ENCODE data around the gene SYT8.

SYT8 gene

DNA sequence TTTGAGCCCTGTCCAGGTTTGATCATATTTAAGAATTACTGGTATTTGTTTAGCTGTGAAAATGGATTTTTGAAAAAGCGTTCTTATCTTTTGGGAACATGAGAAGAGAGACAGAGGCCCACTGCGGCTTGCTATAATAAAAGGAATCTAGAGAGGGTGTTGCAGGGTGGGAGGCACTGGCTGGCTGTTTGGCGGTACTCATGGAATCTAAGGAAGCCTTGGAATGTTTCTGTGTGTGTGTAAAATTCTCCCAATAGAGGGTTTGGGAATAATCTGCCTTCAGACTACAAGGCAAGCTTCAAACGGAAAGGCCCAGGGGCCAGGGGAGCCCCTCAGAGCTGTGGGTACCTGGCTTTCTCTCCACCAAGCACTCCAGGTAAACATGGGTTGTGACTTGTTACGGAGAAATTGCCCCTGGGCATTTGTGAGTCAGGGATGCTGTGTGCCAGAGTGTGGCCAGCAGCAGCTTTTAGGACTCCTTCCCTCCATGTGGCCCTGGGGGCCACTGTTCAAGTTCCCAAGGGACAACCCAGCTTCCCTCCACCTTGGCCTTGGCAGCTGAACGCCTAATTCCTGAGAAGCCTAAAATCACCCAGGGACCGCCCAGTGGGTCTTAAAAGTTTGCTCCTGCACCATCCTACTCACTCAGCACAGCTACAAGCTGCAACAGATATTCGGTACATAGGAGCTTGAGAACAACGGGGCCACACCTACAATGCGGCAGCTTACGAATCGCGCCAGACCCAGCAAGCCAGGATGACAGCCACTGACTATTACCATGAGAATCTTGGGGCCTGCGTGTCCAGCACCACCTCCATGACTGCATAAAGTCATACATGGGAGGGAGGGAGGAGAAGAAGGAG lies 14.1 kb upstream of the SYT8 start:
- TF ChIP-seq, protein P1, sequence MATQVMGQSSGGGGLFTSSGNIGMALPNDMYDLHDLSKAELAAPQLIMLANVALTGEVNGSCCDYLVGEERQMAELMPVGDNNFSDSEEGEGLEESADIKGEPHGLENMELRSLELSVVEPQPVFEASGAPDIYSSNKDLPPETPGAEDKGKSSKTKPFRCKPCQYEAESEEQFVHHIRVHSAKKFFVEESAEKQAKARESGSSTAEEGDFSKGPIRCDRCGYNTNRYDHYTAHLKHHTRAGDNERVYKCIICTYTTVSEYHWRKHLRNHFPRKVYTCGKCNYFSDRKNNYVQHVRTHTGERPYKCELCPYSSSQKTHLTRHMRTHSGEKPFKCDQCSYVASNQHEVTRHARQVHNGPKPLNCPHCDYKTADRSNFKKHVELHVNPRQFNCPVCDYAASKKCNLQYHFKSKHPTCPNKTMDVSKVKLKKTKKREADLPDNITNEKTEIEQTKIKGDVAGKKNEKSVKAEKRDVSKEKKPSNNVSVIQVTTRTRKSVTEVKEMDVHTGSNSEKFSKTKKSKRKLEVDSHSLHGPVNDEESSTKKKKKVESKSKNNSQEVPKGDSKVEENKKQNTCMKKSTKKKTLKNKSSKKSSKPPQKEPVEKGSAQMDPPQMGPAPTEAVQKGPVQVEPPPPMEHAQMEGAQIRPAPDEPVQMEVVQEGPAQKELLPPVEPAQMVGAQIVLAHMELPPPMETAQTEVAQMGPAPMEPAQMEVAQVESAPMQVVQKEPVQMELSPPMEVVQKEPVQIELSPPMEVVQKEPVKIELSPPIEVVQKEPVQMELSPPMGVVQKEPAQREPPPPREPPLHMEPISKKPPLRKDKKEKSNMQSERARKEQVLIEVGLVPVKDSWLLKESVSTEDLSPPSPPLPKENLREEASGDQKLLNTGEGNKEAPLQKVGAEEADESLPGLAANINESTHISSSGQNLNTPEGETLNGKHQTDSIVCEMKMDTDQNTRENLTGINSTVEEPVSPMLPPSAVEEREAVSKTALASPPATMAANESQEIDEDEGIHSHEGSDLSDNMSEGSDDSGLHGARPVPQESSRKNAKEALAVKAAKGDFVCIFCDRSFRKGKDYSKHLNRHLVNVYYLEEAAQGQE (IDR thresholded peaks at IDR 0.05; ENCODE audit: insufficient replicate concordance, low read depth) = no peak
- no peak for TF ChIP-seq GABPA (IDR thresholded peaks at IDR 0.05; ENCODE audit: low read depth)
- no peak for DNase-seq (ENCODE audit: low read depth in 1 of 2, low spot score in 1 of 2)
- Histone ChIP-seq H3K27ac (replicated peaks) (no peak overlapping the region), H3K27me3 (ENCODE audit: insufficient read depth, poor library complexity, severe bottlenecking) (no peaks in the 10 kb centered on the region), H3K4me3 (replicated peaks; ENCODE audit: insufficient read depth, low read length) (no peak overlapping the region)

DNA sequence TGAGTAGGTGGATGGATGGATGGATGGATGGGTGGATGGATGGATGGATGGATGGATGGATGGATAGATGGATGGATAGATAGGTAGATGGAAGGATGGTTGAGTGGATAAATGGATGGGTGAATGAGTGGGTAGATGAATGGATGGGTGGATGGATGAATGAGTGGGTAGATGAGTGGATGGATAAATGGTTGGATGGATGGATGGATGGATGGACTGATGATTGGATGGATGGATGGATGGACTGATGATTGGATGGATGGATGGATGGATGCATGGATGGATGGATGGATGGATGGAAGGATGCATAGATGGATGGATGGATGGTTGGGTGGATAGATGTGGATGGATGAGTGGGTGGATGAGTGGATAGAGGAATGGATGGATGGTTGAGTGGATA lies 13.2 kb upstream of the SYT8 start:
- H3K27ac ChIP-seq (replicated peaks) = no peak overlapping the region
- no peak for TF ChIP-seq POLR2AphosphoS5 (IDR thresholded peaks at IDR 0.05; ENCODE audit: low read depth)
- TF ChIP-seq, protein P2, sequence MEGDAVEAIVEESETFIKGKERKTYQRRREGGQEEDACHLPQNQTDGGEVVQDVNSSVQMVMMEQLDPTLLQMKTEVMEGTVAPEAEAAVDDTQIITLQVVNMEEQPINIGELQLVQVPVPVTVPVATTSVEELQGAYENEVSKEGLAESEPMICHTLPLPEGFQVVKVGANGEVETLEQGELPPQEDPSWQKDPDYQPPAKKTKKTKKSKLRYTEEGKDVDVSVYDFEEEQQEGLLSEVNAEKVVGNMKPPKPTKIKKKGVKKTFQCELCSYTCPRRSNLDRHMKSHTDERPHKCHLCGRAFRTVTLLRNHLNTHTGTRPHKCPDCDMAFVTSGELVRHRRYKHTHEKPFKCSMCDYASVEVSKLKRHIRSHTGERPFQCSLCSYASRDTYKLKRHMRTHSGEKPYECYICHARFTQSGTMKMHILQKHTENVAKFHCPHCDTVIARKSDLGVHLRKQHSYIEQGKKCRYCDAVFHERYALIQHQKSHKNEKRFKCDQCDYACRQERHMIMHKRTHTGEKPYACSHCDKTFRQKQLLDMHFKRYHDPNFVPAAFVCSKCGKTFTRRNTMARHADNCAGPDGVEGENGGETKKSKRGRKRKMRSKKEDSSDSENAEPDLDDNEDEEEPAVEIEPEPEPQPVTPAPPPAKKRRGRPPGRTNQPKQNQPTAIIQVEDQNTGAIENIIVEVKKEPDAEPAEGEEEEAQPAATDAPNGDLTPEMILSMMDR (IDR thresholded peaks at IDR 0.05; ENCODE audit: insufficient read depth, low read length) = no peak
- TF ChIP-seq GABPA (IDR thresholded peaks at IDR 0.05; ENCODE audit: low read depth) = no peak
- no peaks in the 10 kb centered on the region for H3K27me3 ChIP-seq (ENCODE audit: insufficient read depth, poor library complexity, severe bottlenecking)

DNA sequence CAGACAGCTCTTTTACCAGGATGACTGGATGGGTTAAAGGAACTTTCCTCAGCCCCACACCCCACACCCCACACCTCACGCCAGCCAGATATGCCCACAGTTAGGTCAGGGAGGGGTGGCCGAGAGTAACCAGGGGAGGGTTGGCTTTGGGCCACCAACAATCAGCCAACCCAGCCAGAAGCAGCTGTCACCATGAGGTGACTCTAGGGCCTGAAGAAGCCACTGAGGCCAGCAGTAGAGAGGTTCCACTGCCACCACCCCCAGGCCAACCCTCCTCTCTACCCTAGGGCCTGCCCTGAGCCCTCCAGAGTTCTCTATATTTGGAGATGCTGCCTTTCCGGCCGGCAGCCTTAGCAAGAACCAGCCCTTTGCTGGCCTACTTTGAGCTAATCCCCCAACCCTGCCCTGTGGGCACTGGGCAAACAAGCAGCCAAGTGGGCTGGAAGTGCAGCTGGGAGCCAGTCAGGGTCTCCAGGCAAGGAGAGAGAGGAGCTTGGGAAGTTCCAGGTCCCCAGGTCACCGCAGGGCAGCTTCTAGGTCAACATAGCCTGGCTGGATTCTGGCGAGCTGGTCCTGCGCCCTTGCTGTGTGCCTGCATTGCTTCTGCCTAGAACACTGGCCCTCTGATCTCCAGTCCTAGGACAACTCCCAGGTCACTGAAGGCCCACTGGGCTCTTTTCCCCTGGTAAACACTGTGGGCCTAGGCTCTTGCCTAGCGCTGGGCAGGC lies 12.0 kb upstream of the SYT8 start:
- TF ChIP-seq GABPA (IDR thresholded peaks at IDR 0.05; ENCODE audit: low read depth) (no peak), POLR2AphosphoS5 (IDR thresholded peaks at IDR 0.05; ENCODE audit: low read depth) (no peak), SPI1 (IDR thresholded peaks at IDR 0.05; ENCODE audit: borderline replicate concordance, low read depth) (no peak)
- TF ChIP-seq, protein P1 (IDR thresholded peaks at IDR 0.05; ENCODE audit: insufficient replicate concordance, low read depth) = no peak
- TF ChIP-seq, protein P2 (IDR thresholded peaks at IDR 0.05; ENCODE audit: insufficient read depth, low read length) = no peak
- Histone ChIP-seq H3K4me3 (replicated peaks; ENCODE audit: insufficient read depth, low read length) (no peak overlapping the region), H3K27ac (replicated peaks) (no peak overlapping the region), H3K27me3 (ENCODE audit: insufficient read depth, poor library complexity, severe bottlenecking) (no peaks in the 10 kb centered on the region)
- DNase-seq (ENCODE audit: low read depth in 1 of 2, low spot score in 1 of 2) = no peak

More for the DNA sequence above, 13.2 kb upstream of the SYT8 start:
- no peak overlapping the region for H3K4me3 ChIP-seq (replicated peaks; ENCODE audit: insufficient read depth, low read length)
- DNase-seq (ENCODE audit: low read depth in 1 of 2, low spot score in 1 of 2) = no peak

DNA sequence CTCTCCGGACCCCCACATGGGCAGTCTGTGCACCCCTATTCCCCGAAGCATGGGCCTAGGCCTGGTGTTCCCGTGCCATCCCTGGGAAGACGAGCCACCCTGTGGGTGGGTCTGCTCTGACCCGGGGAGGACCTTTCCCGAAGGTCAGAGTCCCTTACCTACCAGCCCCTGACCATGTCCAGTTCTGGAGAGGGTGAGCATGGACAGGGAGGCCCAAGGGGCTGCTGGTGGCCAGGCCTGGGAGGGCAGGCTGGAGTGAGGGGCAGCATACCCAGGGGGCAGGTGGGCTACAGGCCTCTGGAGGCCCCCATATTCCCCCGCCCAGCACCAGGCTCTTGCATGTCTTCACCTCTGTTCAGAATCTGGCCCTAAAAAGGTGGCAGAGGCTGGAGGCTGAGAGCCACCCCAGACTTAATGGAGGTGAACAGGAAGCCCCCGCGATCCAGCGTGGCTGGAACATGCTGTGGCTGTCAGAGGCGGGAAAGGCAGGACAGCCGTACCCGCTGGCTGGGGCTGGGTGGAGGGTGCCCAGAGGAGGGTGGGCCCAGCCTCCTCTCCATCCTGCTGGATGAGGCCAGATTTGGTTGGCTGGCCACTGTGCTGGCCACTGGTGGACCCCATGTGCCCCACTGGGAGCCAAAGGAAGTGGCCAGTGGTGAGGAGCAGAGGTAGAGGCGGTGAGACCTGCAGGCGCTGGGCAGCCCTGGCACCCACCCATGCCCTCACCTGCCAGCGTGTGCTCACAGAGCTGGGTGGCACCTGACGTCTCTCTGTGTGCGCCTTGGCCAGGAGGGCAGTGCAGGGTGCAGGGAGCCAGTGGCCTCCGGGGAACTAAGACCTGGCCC lies 11.2 kb upstream of the SYT8 start:
- TF ChIP-seq GABPA (IDR thresholded peaks at IDR 0.05; ENCODE audit: low read depth) (no peak), POLR2AphosphoS5 (IDR thresholded peaks at IDR 0.05; ENCODE audit: low read depth) (no peak)
- TF ChIP-seq, protein P1 (IDR thresholded peaks at IDR 0.05; ENCODE audit: insufficient replicate concordance, low read depth) = no peak
- Histone ChIP-seq H3K27ac (replicated peaks) (no peak overlapping the region), H3K27me3 (ENCODE audit: insufficient read depth, poor library complexity, severe bottlenecking) (no peaks in the 10 kb centered on the region), H3K4me3 (replicated peaks; ENCODE audit: insufficient read depth, low read length) (no peak overlapping the region)
- DNase-seq (ENCODE audit: low read depth in 1 of 2, low spot score in 1 of 2) = no peak

Data from HL-60 (cell line).